ENCODE results near the gene TMEM43. TPM values are rescaled to one million over a fixed set of nuclear protein-coding genes. Genes with fewer than 3 reads are reported as not detected.

The TMEM43 gene
- total RNA-seq, 1 donor from 2014 or later = 67.7 TPM

GRCh38 chr3:14146381-14147065 is 21.7 kb downstream of the TMEM43 start:
- intact Hi-C loops (cut with DNase I) = no loop called here
- DNase-seq (ENCODE audit: low spot score) = no peak
- no peak for ATAC-seq

GRCh38 chr3:14147066-14147435 is 22.2 kb downstream of the TMEM43 start:
- ATAC-seq (no peak), DNase-seq (ENCODE audit: low spot score) (no peak)
- intact Hi-C loops (cut with DNase I) = no loop called here

- intact Hi-C loops (cut with DNase I) = no loop called here
- ATAC-seq (no peak), DNase-seq (ENCODE audit: low spot score) (no peak)
These were observed 22.8 kb downstream of the TMEM43 start for GRCh38 chr3:14147617-14148016.

DNA sequence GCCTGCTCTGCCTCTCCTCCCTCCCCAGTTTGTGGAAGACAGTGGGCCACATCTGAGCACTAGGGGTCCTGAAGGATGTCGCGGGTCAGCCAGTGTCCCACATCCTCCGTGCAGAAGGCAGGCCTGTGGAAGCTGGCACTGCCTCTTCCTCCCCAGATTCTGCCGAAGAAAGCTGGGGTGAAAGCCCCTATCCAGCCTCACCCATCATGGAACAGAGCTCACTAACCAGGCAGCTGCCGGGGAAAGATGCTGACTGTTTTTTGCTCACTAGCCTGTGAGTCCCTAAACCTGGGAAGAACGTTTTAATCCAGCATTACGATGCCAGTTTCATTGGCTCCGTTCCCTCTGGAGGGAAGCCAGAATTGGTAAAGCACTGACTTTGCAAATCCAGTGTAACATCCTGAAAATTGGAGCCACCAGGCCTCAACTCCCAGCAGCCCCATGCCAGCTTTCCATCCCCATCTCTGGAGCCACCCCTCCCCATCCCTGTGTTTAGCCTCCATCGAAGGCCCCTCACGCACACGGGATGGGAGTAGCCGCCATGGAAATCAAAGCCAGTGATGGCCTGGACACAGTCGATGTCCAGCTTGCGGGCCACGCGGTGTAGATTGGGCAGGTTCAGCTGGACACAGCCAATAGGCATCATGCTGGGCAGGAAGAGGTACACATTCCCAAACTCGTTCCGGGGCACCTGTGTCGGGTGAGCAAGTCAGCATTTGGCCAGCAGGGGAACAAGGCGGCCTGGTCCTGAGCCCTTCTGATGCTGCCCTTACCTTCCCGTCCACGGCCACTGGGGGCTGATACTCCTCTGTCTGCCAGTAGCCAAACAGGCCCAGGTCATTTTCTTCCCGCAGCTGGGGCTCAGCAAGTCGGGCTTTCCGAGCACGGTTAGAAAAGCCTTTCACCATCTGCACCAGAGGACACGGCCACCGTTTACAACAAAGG is 23.5 kb downstream of the TMEM43 start:
- intact Hi-C loops (cut with DNase I) = no loop called here
- ATAC-seq (no peak), DNase-seq (ENCODE audit: low spot score) (no peak)

GRCh38 chr3:14150078-14150477 is 25.2 kb downstream of the TMEM43 start:
- ATAC-seq = no peak
- no peak for DNase-seq (ENCODE audit: low spot score)
- intact Hi-C loops (cut with DNase I) = no loop called here

DNA sequence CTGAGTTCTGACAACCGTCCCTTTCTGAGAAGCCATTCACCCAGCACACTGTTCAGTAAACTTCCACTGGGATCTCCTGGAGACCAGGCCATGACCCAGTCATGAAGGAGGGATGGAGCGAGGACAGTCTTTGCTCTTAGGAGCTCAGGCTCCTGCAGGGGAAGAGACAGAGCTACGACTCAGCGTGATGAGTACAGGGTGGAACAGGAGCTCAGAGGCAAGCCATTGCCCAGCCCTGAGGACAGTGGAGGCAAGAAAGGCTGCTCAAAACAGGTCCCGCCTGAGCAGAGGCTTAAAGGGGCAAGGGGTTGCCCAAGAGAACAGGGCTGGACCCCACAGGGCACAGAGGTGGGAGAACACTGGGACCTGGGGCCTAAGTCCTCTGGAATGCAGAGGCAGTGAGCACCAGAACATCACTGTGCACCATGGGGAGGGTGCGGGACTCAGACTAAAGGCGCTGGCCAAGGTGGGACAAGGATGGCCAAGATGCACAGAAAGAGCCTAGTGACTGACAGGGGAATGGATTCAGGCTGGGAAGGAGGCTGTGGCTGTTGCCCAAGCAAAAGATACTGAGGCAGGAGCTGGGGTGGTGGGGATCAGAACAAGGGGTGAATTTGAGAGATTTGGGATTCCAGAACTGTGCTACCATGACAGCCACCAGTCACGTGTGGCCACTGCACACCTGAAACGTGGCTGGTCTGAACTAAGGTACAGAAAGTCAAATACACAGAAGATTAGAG is 25.8 kb downstream of the TMEM43 start:
- DNase-seq (ENCODE audit: low spot score) = no peak
- intact Hi-C loops (cut with DNase I) = no loop called here

GRCh38 chr3:14151471-14152083 is 26.7 kb downstream of the TMEM43 start:
- DNase-seq (ENCODE audit: low spot score) (no peak), ATAC-seq (no peak)
- intact Hi-C loops (cut with DNase I) = no loop called here

More for the DNA sequence above, 25.8 kb downstream of the TMEM43 start:
- no peak for ATAC-seq

DNA sequence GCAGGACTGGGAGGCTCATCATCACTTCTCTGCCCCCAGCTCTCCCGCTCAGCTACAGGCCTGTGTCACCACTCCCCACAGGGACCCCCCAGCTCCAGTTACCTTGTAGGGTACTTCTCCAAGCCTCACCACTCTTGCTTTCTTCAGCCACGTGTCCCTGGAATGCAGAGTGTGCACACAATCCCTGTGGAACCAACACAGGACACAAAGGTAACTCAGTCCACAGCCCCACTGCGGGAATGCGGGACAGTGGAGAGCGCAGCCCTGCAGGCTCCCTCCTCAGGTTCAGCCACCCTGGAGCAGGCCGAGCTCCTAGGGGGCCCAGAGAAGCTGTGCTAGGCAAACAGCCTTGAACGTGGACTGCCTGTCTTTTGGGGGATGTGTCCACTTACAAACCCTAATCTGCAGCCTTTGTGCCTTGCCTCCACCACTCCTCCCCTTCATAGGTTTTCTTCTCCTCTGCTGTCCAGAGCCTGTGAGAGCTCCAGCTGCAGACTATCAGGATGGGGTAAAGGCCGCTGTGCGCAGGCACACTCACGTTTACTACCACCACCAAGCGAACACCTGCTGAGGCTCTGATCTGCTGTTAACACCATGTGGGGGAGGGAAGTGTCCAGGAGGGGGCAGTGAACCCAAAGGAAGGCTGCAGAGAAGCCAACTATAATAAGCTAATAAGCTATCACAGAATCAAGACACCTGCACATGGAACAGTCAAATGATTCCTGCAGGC is 27.5 kb downstream of the TMEM43 start:
- DNase-seq (ENCODE audit: low spot score) (no peak), ATAC-seq (no peak)

DNA sequence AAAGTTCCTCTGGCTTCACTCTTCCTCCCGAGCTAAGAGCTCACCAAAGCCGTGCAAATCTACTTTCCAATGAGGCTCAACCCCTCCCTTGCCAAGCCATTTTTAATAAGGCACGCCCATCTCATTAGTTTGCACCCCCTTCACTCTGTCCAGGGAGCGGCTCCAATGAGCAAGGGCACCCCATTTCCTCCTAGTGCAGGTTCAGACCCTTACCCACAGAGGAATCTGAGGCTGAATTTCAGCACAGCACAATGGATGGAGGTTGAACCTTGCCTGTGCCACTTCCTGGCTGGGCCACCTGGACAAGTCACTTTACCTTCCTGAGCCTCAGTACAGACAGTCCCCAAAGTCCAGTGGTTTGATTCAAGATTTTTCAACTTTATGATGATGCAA is 28.1 kb downstream of the TMEM43 start:
- ATAC-seq (no peak), DNase-seq (ENCODE audit: low spot score) (no peak)
- intact Hi-C loops (cut with DNase I) = no loop called here

More for the DNA sequence above, 27.5 kb downstream of the TMEM43 start:
- intact Hi-C loops (cut with DNase I) = no loop called here

DNA sequence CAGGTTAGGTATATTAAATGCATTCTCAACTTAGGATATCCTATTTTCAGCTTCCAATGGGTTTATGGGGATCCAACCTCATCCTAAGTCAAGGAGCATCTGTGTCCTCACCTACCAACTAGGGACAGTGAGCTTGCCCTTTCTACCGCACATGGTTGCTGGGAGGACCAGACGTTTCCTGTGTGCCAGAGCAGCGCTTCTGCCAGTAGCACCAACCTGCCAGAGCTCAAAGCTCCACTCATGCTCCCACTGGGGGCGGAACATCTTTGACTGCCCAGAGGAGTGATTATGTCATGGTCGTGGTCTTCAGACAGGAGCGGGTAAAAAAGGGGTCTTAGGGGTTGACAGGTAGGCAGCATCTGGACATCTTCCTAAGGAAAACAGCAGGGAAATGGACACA is 28.8 kb downstream of the TMEM43 start:
- DNase-seq (ENCODE audit: low spot score) (no peak), ATAC-seq (no peak)
- intact Hi-C loops (cut with DNase I) = no loop called here

GRCh38 chr3:14154276-14154675 is 29.4 kb downstream of the TMEM43 start:
- intact Hi-C loops (cut with DNase I) = no loop called here
- ATAC-seq (no peak), DNase-seq (ENCODE audit: low spot score) (no peak)

DNA sequence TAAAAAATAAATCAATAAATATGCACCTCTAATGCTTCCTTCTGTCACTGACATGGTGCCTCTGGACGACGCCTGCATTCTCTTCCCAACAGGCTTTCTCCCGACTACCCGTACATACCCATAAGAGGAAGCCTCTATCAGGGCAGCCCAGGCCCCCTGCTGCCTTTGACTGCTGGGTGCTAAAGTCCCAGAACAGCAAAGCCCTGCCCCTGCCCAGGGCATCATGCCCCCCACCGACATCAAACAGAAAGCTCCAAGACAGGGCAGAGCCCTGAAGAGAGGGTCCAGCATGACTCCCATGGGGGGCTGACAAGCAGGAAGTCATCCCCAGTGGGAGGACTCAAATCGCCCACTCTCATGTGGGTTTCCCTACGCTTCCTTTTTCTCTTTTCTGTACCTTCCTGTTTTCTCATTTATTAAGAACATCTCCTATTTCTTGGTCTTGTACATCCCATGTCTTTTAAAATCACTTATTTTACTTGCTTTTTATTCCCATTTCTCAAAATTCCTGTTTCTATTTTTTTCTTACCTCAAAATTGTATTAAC is 30.1 kb downstream of the TMEM43 start:
- intact Hi-C loops (cut with DNase I) = no loop called here
- ATAC-seq (no peak), DNase-seq (ENCODE audit: low spot score) (no peak)

DNA sequence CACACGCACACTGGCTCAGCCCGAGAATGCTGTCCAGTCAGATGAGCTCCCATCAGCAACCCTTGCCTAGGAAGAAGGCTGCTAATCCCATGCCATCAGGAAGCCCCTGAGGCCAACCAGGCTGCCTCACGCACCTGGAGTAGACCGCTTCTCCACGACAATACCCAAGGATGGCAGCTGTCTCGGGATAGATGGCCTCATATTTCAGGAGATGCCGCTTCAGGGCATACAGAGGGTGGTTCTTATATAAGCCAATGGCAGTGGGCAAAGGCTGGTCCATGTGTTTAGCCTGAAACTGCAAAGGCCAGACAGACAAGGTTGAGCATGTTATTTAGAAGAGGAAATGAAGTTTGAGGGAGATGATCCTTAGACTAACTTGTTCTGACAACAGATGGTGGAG is 31.3 kb downstream of the TMEM43 start:
- no peak for ATAC-seq
- DNase-seq (ENCODE audit: low spot score) = no peak
- intact Hi-C loops (cut with DNase I) = no loop called here

- DNase-seq (ENCODE audit: low spot score) (no peak), ATAC-seq (no peak)
- intact Hi-C loops (cut with DNase I) = no loop called here
These were observed 32.1 kb downstream of the TMEM43 start for GRCh38 chr3:14156843-14157561.

GRCh38 chr3:14157951-14158350 is 33.1 kb downstream of the TMEM43 start:
- no peak for DNase-seq (ENCODE audit: low spot score)
- intact Hi-C loops (cut with DNase I) = no loop called here
- ATAC-seq = no peak

- ATAC-seq (no peak), DNase-seq (ENCODE audit: low spot score) (no peak)
- intact Hi-C loops (cut with DNase I) = no loop called here
These were observed 33.5 kb downstream of the TMEM43 start for GRCh38 chr3:14158370-14158769.

DNA sequence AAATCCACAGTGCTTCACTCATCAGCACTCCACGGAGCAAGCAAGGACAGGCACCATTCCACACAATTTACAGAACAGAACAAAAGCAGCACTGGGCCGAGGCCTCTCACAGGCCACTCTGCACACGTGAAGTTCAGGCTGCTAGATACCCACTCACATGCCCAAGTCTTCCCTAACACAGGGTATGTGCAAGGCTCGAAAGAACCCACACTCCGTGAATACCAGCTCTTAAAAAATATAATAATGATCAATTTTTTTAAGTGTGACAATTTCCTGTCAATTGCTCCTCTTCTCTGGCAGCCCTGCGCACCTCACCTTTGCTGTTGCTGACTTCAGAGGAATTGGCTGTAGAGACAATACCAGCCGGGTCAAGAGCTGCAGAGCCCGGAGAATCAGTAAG is 34.6 kb downstream of the TMEM43 start:
- no peak for ATAC-seq
- intact Hi-C loops (cut with DNase I) = no loop called here

DNA sequence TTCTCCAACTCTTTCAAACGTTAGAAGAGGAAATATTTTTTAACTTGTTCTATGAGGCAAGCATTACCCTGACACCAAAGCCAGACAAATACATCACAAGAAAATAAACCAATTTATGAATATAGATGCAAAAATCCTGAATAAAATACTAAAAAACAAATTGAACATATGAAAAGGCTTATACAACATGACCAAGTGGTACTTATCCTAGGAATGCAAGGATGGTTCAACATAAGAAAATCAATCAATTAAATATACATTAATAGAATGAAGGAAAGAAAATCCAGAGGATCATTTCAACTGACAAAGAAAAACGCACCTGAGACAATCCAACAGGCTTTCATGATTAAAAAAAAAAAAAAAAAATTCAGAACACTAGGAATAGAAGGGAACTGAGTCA is 36.4 kb downstream of the TMEM43 start:
- DNase-seq (ENCODE audit: low spot score) = no peak
- ATAC-seq = no peak
- intact Hi-C loops (cut with DNase I) = no loop called here

More for the DNA sequence above, 34.6 kb downstream of the TMEM43 start:
- DNase-seq (ENCODE audit: low spot score) = no peak
